Frontal cortex (tissue), 4 donors: Measurements from ENCODE around the gene LAMC3. TPM values are rescaled to one million over a fixed set of nuclear protein-coding genes. Genes with fewer than 3 reads are reported as not detected.
"Not testable (repeated sequence)": the region's sequence is repeated elsewhere in the genome, so short reads cannot be mapped to it uniquely, and the experiment has no call there.

Experiments used
- DNase-seq, 2 donors: peaks; one replicate each; pipeline ENCODE4 v3.0.0; 2012; ENCODE audit warnings: low spot score in 2 of 2
- FAIRE-seq: peaks from 2 replicates; lab custom pipeline; 2012; peaks lifted over from hg19 to GRCh38; lab: Jason Lieb, UNC
- total RNA-seq: library from RNA; depleted of rRNA; stranded (reverse); fragments of >200 nt; gene quantifications from one replicate; pipeline ENCODE4 v1.2.3, GENCODE V29; 2014
- donor health status: control.
- donor health status: control.
- donor health status: control.

Gene LAMC3
- total RNA-seq, 1 donor from 2014 or later: 2.4 TPM

DNA sequence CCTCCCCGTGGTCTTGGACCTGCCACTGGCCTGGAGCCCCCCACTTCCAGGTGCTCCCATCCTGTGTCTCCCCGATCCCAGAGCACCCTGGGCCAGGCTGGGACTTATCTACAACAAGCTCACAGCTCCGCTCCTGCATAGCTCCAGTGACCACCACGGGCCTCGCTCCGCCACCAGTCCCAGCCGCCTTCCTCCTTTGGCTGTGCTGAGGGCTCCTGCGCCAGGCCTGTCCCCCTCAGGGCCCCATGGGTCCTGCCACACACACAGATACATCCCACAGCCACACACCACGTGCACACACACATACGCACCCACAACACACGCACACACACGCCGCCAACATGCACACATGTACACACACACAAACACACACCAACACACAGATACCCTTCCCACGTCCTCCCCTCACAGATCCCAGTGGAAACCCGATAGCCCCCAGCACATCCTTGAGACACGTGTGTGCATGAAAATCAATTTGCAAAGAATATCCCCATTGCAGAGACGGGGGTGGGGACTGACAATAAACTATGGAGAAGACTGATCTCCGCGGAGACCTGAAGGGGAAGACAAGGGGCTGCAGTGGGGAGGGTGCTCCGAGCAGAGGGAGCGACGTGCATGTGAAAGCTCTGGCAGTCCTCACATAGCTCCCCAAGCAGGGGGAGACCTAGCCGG, 18.5 kb upstream of the LAMC3 start:
- no peak for DNase-seq
- no peak for FAIRE-seq

DNA sequence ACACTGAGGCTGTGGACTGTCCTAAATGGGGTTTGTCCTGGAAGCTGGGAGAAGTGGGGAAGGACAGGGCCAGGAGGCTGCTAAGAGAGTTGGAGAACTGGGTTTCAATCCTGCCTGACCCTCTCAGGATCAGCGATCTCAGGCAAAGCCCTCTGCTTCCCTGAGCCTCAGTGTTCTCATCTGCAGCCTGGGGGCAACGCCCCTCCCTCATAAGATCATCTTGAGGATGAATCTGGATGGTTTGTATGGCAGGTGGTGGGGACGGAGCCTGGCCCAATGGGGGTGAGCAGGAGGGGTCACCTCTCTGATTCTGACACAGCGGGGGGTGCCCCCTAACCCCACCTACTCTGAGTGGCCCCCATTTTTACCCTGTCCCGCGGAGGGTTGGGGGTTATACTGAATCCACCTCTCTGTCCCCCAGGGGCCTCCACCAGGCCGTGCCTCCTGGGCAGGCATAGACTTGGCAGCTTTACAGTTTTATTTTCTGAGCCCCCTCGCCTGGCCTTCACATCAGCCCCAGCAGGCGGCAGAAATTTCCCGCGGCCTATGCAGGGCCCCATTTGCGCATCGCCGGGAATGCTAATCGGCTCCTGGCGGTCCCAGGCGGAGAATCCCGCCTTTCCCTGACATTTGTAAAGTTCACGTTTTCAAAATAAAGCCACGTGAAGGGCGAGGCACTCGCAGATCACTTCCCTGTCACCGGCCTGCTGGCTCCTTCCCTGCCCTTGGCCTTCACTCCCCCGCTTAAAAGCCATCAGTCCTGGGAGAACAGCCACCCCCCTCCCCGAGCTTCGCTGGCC, 17.8 kb upstream of the LAMC3 start:
- no peak for DNase-seq
- FAIRE-seq: no peak

DNA sequence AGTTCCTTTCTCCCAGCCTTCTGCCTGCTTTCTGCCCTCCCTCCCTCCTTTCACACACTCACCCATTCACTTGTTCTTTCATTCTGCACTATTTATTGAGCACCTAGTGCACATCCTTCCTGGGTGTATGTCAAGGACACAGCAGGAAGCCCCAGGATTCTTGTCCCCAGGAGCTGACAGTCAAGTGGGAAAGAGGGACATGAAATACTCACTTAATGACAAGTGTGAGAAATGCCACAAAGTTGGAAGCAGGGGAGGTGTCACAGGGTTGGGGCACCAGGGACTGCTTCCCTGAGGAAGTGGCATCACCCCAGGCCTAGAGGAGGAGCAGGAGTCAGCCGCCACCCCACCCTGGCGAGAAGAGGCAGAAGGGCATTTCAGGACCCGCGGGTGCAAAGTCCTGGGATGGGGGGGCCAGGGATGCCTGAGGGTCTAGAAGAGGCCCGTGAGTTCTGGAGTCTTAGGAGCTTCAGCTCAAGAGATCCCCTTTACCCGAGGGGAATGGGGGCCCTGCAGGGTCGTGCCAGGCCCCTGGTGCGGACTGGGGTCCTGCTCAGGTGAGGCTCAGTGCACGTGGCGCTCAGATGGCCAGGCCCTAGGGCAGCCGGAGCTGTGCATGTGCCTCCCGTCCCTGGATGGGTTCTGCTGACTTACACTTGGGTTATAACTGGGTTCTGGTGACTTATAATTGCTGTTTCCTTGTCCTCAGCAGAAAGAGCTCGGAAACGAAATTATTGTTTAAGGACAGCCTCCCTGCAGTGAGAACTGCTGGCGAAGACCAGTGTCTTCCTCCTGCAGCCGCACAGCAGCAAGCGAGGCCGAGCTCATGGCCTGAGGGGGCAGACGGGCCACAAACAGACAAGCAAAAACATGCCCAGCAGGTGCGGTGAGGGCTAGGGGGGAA, 16.9 kb upstream of the LAMC3 start:
- FAIRE-seq: no peak
- DNase-seq: no peak

DNA sequence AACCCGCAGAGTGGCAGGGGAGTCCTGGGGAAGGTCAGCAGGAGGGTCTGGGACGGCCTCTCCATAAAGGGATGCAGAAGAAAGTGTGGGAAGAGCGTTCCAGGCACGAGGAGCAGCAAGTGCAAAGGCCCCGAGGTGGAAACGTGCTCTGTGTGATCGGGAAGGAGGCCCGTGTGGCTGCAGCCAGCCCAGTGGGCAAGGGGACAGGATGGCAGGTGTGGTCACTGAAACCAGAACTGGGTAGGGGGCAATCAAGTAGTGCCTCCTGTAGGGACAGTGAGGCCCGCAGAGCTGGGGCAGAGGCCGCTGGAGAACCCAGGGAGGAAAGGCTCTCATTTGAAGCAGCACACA, 16.3 kb upstream of the LAMC3 start:
- no peak for FAIRE-seq
- no peak for DNase-seq

DNA sequence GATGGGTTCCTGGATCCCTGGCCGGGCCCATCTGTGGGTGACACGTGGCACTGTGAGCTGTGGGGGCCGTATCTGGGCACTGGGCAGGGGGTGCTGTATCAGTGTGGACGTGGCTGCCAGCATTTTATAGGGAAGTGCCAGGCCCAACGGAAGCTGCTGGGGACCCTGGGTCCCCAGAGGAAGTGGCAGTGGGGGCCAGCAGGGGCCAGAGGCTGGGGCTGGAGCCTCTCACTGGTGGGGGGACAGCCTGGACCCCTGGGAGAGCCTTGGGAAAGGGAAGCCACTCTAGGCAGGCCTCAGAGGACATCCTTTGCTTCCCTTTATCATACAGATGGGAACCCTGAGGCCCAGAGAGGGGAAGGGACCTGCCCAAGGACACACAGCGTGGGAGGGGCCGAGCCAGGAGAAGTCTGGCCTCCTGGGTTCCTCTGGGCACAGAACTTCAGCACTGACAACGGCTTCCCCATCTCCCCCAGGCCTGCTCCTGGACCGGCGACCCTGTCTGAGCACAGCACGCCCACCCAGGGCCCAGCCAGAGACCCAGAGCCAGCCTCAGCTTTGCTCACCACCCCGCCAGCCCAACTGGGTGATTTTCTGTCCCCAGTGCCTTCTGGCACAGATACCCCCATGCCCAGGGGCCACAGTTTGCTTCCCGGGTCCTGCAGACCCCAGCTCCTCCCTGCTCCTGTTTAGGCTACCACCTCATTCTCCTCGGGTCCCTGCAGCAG, 15.5 kb upstream of the LAMC3 start:
- FAIRE-seq (no peak), DNase-seq (no peak)

DNA sequence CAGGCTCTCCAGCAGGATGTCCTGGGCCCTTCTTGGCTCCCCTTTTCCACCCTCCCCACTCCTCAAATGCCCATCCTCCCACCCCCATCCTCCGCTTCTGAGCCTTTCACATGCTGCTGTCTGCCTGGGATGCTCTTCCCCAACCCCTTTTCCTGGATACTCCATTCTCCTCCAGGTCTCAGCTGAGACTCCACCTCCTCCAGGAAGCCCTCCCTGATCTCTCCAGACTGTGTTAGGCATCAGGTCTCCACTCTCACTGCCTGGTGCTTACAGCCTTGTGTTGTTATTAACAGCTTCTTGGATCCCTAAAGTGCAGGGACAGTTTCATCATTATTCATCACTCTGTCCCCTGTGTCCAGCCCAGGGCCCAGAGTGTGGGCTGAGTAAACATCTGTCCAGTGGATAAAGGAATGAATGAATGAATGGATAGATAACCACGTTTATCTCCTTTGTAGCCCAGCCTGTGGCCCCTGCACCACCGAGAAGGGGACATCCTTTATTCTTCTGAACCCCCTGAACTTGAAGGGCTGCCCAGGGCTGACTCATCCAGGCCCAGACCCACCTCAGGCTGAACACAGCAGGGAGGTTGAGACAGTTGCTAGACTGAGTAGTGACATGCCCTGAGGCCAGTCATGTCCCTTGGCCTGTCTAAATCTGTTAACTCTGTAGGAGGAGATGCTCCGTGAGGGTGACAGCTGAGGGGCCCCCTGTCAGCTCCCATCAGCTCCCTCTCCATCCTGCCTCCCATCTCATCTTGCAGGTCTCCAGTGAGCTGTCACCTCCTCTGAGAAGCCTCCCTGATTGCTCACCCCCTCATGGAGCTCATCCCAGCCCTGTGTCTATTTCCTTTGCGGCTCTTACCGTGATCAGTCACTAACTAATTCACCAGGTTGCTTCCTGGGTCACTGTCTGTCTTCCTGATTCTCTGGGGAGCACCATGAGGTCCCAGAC, 14.6 kb upstream of the LAMC3 start:
- DNase-seq (no peak), FAIRE-seq (no peak)

DNA sequence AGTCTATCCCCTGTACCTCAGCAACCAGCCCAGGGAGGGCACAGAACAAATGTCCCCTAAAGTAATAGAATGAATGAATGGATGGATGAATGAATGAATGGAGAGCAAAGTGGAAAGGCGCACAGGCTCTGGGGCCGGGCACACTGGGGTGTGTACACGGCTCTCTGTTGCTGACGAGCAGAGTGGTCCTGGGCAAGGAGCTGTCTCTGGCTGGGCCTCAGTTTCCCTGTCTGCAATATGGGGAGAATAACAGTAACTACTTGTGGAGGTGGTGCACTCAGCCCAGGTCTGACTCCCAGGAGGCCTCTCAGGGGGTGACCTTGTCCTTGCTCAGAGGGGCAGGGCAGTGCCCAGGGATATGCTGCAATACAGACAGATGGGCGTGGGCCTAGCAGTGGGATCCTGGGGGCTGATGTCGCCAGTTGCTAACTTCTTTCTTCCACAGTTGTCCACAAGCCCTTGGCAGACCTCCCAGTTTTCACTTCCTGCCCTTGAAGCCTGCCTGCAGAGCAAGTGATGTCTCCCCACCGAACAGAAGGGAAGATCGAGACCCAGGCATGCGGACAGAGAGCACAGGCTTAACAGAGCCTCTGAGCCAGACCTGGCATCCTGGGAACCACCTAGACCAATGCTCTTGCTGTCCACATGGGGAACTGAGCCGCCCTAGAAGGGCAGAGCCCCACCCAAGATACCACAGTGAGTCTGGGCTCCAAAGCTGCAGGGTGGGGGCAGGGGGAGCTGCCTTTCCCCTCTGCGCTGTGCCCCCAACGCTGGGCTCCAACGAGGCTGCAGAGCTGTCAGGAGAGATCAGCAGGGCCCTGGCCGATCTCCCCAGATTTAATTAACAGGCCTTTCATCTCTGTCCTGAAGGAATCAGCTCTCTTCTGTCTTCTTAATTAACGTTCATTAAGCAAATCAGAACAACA, 13.6 kb upstream of the LAMC3 start:
- DNase-seq: no peak
- FAIRE-seq: no peak

DNA sequence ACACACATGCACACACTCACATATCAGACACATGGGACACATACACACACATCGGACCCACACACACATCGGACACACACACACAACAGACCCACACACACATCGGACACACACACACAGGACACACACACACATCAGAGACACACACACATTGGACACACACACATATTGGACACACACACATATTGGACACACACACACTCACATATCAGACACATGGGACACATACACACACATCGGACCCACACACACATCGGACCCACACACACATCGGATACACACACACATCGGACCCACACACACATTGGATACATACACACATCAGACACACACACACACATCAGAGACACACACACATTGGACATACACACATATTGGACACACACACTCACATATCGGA, 12.8 kb upstream of the LAMC3 start:
- no peak for FAIRE-seq

DNA sequence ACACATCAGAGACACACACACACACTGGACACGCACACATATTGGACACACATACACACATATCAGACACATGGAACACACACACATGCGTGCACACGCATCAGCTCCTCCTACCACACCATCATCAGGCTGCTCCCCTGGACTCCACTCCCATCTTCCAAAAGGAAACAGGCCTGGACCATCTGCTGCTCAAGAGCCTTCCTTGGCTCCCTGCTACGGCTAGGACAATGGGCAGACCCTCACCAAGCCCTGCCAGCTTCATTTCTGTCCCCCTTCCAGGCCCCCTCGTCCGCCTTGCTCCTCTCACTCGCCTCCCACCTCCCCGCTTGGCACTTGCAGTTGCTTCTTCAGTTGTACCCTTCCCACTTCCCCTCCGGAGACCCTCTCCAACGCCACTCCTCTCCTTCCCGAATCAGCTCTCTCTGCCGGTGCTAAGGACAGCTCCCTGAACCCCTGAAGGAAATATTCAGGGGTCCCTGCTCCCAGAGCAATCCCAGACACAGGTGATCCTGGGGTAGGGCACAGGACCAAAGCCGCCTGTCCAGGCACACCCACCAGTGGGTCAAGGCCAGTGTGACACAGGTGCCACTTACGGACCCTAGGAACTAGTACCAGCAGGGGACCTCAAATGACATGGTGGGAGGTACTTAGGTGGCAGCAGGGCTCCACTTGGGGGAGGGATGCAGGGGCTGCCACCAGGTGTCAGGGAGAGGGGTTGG, 12.1 kb upstream of the LAMC3 start:
- DNase-seq (no peak), FAIRE-seq (no peak)

More for the DNA sequence above, 12.8 kb upstream of the LAMC3 start:
- DNase-seq: no peak

DNA sequence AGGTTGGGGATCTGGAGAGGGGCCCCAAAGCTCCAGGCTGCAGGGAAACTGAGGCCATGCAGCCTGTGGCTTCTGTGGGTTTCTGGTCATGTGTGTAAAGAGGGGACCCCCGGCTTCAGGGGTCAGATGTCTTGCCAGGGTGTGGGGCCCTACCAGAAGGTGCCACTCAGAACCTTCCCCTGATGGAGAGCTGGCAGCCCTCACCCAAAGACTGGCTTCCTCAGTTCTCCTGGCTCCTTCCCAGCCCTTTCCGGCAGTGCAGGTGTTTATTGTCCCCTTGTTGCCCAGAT, 11.6 kb upstream of the LAMC3 start:
- DNase-seq (no peak), FAIRE-seq (no peak)

DNA sequence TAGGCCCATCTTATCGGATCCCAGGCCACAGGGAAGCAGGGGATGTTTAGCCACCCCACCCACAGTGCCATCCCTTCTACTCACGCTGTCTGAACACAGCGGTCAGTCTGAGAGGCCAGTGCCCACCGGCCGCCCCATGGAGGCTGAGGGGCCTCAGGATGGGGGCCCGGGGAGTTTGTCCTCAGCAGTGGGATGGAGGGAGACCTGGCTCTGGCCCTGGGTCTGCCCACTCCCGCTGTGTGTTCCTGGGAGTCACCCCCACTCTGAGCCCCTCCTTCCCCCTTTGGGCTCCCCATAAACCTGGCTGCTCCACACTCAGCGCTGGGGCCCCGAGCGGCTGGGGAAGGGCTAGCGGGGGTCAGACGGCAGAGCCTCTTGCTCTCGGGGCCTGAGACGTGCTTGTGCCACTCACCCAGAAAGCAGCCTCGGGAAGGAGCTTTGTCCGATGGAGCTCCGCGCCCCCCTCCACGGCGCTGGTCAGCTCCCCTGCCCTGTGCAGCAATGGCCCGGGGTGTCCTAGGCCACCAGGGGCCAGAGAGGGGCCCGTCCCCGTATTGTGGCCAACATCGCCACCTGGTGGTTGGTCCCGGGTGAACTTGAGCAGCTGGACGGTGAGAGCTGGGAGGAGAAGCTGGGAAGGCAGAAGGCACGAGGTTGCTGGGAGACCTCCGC, 10.9 kb upstream of the LAMC3 start:
- no peak for FAIRE-seq

DNA sequence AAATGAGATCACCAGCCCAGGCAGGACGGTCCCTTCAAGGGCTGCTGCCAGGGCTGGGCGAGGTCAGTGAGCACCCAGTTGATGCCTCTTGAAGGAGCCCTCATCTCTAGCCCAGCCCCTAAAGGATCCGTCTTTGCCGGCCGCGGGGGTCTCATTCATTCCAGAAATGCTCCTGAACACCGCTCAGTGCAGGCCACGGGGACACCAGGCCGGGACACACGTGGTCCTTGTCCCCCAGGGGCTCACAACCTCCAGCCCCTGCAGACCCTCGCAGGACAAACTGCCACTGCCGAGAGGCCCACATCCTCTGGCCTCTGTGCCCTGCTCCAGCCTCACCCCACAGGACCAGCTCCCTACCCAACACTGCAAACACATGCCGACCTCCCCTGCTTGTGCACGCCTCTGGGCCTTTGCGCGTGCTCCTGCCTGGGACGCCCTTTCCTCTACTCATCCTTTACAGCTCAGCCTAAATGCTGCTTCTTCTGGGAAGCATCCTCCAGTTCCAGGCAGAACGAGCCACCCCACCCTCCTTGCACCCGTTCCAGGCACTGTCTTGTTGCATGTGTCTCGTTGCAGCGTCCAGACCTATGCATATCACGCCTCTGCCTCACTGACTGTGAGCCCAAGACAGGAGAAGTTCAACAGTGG, 10.3 kb upstream of the LAMC3 start:
- no peak for FAIRE-seq
- DNase-seq: no peak

More for the DNA sequence above, 10.9 kb upstream of the LAMC3 start:
- DNase-seq: peak; percentile 76 to 87

DNA sequence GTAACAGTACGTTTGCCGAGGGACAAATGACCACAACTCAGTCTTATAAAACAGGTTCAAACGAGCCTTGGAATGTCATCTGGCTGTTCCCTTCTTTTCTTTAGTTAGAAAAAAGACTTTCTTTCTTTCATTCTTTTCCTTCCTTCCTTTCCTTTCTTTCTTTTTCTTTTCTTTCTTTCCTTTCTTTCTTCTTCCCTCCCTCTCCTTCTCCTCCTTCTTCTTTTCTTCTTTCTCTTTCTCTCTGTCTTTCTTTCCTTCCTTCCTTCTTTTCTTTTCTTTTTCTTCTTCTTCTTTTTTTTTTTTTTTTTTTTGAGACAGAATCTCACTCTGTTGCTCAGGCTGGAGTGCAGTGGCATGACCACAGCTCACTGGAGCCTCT, 9.7 kb upstream of the LAMC3 start:
- no peak for FAIRE-seq
- no peak for DNase-seq

DNA sequence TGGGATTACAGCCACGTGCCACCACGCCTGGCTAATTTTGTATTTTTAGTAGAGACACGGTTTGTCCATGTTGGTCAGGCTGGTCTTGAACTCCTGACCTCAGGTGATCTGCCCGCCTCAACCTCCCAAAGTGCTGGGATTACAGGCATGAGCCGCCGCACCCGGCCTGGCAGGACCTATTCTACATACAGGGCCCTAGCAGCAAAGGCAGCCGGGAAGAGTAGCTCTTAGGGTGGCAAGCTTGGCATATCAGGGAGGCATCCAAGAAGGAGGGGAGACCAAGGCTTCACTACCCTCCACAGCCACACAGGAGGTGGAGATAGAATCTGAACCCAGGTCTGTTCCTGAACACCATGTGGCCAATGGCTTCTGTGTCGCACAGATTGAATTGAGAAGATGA, 8.4 kb upstream of the LAMC3 start:
- DNase-seq, FAIRE-seq: not testable (repeated sequence)

DNA sequence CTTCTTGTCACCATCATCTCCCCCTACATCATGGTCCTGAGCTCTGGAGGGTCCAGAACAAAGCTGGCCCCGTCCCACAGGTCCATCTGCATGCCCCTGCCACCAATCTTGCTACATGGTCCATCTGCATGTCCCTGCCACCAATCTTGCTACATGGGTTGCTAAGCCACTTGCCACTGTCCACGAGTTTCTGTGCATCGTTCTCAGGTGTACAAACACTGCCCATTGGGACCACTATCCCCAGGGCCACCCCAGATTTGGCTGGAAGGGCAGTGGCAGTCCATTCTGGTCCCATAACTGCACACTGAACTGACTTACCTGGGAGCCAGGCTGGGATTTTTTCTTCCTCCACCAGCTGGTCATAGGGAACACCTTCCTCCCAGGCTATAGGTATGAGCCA, 8.0 kb upstream of the LAMC3 start:
- DNase-seq: no peak
- no peak for FAIRE-seq

DNA sequence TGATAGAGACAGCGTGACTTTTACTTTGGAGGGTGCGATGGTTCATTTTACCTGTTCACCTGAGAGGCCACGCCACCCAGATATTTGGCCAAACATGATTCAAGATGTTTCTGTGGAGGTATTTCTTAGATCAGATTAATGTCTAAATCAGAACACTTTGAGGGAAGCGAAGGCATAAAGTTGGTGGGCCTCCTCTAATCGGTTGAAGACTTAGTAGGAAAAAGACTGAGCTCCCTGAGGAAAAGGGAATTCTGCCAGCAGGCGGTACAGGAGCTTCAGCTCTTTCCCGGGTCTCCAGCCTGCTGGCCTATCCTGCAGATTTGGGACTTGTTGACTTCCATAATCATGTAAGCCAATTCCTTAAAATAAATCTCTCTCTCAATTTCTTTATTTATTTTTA, 7.0 kb upstream of the LAMC3 start:
- DNase-seq (no peak), FAIRE-seq (no peak)
